Raji (cell line): ENCODE data around the gene CCDC192.

Experiments
- POLR2A ChIP-seq: IDR thresholded peaks from 2 replicates; pipeline ENCODE4 v1.6.1; 2011; ENCODE audit warnings: low read depth, low read length, control low read depth; ENCODE audit not compliant: insufficient read depth

Gene CCDC192

DNA sequence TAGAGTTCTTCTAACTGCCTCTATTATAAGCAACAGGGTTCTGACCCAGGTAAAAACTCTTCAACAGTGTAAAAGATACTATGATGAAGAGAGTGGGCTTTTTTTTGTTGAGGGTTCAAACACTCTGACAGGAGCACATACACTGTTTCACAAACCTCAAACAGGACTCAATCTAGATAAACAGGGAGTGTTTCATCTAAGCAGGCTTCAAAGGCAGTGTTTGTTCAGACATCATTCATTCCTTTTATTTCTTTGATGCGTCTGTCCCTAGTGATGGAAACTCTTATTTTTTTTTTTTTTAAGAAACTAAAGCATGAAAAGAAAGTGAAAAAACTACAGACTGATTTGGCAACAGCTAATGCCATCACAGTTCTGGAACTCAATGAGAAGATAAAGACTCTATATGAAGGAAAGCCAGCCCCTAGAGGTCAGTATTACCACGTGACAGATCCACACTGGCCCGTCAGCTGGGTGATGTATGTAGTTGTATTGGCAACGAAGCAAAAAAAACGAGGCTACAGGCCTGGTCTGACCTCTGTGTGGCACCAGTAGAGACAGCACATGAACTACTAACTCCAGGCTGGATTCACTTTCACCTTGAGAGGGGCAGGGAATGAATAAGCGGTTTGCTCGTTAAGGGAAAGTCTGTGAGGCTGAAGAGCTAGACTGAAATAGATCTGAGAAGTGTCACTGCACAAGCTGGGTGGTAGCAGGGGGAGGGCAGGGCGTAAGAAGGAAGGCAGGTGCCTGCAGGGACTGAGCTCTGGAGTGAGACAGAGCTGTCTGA lies 172.2 kb downstream of the CCDC192 start:
- TF ChIP-seq POLR2A: no peak

DNA sequence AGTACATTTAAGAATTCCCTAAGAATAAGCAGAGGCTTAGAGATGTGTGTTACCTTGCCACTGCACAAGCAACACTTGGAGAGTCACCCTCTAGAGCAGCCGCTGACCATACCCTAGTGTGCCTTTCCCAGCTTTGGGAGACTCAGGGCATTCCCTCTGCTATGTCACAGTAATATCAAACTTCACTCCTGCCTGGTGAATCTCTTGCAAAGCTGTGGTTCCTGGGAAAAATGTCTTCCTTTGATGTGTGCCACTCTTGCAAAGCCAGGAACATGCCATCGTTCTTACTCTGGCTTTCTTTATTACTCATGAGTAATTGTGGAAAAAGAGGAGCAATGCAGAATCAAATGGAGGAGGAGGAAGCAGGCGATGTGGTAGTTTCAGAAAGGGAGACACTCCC lies 173.2 kb downstream of the CCDC192 start:
- no peak for TF ChIP-seq POLR2A

DNA sequence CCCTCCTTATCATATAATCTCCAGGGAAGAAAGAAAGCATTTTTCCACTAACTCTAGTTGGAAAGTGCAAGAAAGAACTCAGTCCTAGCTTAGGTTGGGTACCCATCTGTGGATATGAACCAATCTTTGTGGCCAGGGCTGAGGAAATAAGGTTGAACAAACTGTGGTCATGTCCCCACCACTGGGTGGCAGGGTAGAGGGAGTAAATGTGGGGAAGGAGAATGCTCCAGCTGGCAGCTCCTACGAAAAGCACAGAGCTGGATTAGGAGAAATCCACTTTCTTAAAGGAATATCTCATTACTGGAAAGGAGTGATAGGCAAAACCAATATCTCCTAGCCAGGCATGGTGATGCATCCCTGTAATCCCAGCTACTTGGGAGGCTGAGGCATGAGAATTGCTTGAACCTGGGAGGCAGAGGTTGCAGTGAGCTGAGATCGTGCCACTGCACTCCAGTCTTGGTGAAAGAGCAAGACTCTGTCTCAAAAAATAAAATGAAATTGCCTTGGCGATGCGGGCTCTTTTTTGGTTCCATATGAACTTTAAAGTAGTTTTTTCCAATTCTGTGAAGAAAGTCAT lies 175.1 kb downstream of the CCDC192 start:
- no peak for TF ChIP-seq POLR2A

DNA sequence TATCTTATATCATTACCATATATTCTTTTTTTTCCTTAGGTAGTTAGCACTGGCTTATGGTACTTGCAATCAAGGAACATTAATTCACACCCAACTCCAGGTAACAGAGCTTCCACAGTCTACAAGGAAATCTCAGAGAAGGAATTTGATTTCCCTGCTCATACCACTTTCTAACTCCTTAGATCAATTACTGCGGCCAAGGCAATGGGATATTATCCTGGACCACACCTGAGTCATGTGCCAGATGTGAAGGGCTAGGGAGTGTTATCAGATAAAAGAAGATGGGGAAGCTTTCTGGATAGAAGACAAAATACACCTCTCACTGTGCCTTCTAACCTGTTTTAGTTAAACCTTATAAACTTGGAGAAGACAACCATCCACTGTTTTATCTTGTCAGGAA lies 181.2 kb downstream of the CCDC192 start:
- no peak for TF ChIP-seq POLR2A

DNA sequence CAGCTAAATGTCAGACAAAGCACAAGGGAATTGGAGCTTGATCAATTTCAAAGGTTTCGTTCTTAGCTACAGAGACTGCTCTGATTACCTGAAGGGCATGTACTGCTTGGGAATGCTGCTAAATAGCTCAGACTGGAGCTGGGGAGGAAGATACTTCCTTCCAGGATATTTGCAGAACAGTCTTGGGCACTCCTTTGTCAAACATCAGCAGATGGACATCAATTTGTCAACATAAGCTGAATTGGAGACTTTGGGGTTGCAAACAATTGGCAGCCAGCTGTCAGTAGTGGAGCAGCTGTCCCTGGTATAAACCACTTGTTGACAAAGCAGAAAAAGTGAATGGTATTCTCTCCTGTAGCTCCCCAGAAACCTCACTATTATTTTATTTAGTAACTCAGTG lies 182.0 kb downstream of the CCDC192 start:
- TF ChIP-seq POLR2A: no peak

DNA sequence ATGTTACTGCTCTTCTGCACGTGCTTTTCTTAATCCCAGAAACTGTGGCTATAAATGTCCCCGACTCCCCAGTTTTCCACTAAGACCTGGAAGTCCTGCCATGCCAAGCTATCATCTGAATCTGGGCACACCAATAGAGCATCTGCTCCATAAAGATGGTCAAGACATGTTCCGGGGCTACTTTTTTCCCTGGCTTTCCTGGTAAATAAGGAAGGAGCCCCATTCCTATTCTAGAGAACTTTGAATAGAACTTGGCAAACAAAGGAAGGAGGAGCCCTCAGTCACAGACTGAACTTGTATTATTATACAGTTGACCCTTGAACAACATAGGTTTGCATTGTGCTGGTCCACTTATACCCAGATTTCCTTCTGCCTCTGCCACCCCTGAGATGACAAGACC lies 182.9 kb downstream of the CCDC192 start:
- TF ChIP-seq POLR2A: no peak

DNA sequence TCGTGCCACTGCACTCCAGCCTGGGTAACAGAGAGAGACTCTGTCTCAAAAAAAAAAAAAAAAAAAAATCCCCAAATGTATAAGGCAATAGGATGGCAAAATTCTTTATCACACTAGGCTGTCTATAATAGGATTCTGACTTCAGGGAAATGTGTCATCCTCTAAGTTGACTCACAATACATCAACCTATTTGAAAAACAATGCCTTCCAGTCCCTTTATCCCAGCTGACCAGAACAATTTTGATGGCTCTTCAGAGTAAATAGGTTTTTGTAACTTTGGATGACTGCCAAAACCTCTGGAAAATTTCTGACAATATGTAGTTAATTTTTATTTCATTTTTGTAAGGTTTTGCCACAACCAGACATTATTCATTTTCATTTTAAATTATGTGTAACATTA lies 184.1 kb downstream of the CCDC192 start:
- TF ChIP-seq POLR2A: no peak

DNA sequence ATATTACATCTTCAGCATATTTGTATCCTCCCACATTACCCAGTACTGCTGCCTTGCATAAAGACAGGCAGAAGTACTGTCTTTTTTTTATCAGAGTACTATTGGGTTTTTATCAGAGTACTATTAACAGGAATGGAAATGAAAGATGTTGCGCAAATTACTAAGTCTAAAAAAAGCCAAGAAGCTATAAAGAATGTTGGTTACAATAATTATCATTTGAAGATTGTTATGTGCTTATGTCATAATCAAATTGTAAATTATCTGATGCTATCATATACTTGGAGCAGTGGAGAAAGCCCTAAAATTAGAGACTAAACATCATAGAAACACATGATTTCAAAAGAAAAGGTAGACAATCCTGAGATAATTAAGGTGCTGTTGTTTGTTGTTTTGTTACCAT lies 188.8 kb downstream of the CCDC192 start:
- TF ChIP-seq POLR2A: no peak

DNA sequence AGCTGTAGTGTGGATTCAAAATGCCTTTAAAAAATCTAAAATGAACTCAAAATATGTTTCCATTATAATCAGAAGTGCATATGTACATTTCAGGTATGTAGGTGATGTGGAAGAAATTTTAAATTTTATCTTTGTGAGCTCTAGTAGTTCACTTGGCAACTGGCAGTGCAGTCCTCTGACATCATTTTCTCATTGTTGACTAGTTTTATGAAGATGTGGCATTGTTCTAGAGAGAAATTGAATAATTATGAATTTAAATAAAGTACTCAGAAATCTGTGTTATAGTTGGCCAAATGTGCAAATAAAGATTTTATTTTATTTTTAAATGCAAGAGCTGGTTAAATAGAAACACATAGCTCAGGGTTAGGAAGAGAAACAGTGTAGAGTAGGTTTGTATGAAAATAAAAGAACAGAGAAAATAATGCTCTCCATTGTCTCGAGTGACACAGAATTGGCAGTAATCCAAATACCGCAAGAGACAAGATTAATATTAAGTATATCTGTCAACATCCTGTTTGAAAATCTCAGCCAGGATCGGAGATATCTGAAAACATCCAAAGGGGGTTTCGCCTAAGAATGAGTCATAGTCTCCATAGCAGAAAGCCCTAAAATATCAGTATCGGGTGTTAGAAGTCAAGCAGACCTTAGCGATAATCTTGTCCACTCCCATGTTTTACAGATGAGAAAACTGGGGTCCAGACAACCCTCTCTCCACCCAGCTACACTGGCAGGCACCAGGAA lies 189.4 kb downstream of the CCDC192 start:
- no peak for TF ChIP-seq POLR2A

DNA sequence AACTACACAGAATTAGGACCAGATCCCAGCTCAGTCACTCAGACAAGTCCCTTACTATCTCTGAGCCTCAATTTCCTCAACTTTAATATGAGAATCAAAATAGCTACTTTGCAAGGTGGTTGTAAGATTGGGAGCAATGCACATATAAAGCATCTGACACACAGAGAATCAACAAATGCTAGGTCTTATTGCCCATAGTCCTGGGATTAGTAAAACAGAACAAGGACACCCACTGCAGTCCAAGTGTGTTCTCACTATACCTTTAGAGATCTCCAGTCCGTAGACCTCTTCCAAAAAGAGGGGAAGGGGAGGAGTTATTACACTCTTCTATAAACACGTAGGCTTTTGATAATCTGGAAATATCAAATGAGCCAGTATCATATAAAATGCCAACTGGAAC lies 190.0 kb downstream of the CCDC192 start:
- no peak for TF ChIP-seq POLR2A

DNA sequence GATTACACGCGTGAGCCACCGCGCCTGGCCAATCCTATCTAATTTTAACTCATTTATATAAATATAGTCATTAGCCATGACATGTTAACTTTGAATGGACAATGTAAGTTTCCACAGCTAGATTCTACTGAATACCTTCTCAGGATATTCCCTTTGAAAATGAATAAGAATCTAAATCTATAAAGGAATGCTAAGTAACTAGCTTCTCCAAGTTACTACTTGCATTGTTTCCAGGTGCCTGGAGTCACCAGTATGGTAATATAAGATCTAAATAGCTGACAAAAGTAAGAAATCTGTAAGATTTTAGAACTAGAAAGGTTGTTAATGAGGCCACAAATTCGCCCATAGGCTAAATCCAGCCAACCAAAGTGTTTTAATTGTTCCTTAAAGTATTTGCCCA lies 191.3 kb downstream of the CCDC192 start:
- TF ChIP-seq POLR2A: no peak

DNA sequence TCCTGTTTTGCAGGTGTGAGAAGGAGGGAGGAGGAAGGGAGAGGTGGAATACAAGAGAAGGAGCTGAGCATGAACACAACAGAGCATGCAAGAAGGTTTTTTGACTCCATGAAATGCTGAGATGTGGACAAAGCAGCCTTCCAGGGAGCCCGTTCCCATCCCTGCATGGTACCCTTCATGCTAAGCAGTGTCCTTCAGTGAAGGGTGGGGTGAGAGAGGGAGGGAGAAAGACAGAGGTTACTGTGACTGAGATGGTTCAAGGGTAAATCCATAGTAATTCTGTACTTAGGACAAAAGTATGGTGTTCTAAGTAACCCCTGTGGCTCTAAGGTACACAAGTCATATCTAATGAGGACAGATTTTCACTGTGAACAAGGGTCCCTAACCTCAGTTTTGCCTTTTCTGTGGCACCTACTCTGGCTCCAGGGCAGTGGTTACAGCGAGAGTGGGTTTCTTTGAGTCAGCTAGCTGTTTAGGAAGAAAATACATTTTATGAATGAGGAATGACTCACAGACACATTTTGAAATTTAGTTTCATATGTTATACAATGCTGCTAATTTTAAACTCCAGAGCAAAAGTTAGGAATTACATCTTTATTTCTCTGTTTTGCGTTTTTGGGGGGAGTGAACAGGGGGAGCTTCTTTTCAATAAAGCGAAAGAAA lies 195.5 kb downstream of the CCDC192 start:
- TF ChIP-seq POLR2A: no peak

DNA sequence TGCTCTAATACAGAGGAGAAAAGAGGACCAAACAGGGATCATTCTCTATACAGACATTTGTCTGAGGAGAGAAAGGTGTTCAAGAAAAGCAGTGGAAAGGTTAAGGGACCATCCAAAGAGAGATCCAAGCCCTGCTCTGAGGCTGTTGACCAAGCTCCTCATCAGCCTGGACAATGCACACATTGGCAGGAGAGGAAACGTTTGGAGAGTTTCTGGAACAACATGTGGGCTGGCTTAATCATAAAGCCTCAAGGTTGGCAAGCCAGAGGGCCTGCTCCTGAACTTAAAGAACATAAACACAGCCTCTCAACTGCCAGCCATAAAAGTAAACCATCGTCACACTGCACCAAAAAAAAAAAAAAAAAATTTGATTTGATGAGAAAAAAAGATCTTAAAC lies 196.0 kb downstream of the CCDC192 start:
- TF ChIP-seq POLR2A: no peak

DNA sequence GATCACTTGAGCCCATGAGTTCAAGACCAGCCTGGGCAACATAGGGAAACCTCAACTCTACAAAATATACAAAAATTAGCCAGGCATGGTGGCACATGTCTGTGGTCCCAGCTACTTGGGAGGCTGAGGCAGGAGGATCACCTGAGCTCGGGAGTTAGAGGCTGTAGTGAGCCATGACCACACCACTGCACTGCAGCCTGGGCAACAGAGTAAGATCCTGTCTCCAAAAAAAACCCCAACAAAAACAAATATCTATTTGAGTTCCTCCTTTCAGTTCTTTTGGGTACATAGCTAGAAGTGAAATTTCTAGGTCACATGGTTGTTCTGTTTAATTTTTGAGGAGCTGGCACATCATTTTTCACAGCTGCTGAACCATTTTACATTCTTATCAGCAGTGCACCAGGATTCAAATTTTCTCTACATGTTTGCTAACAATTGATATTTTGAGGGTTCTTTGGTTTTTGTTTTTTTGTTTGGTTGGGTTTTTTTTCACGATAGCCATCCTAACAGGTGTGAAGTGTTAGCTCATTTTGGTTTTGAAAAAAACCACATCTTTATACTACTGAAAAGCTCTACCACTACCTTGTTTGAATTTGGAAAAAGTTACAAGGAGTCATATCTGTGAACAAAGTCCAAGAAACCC lies 203.5 kb downstream of the CCDC192 start:
- TF ChIP-seq POLR2A: no peak

DNA sequence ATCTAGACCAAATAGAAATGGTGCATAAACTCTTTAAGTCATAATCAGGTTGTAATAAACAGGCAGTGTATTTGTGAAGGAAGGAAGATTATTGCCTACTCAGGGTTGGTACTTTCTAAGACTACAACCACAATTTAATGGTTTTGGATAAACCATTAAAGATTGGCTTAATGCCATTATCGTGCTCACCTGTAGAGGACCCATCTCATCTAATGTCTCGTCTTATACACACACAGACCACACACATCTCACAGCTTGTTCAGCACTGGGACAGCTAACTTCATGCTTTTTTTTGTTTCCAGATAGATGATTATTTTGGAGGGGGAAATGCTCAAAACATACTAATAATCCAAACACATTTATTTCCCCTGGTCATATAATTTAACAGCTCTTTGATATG lies 204.7 kb downstream of the CCDC192 start:
- no peak for TF ChIP-seq POLR2A

DNA sequence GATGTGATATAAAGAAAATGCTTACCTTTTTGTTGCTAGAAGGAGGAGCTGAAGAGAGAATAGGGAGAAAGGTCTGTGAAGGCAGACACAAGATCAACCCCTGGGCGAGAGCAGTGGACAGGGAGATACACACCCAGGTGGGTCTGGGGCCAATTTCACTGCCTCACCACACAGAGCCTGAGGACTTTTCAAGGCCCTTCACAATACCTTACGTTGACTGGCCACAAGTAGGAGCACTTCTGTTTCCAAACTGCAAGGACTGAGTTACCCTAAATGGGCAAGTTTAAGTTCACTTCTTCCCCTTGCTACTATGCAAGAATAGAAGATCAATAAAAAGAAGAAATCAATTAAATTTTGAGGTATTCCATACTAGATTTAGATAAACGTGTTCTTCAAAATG lies 205.9 kb downstream of the CCDC192 start:
- TF ChIP-seq POLR2A: no peak

DNA sequence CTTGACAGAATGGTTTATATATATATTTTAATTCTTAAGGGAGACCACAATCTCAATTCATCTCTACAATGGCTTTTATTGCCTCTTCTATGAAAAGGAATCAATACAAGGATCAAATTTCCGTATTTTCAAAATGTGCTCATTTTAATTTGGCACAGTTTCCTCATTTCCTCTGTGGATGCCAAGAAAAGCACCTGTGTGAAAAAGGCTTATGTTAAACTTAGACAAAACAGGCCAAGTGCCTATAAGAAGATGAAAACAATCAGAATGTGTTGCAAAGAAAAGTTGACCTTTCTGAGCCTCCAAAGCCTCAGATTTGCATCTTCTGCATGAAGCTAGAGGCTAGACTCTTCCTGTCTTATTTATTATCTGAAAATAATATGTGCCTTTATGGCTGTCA lies 206.6 kb downstream of the CCDC192 start:
- TF ChIP-seq POLR2A: no peak
